ENCODE data around the gene MYH11.

DNA sequence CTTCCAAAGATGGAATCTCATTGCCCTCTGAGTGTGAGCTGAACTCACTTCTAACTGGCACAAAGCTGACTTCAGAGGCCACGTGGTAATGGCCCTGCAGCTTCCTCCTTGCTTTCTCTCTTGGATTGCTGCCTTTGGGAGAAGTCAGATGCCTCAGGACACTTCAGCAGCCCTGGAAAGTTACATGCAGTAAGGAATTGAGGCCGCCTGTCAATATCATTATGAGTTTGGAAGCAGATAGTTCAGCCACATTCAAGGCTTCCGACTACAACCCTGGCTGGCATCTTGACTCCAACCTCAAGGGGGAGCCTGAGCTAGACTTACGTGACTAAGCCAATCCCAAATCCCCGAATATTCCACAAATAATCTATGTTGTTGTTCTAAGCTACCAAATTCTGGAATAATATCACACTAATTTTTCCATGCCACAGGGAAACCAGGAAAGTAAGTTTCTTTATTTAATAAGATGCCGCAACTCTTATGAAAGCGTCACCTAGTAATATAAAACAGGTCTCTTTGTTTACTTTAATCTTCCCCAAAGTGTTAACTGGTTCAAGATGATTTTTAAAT, 18.0 kb upstream of the MYH11 start:
- TF ChIP-seq, protein P1, sequence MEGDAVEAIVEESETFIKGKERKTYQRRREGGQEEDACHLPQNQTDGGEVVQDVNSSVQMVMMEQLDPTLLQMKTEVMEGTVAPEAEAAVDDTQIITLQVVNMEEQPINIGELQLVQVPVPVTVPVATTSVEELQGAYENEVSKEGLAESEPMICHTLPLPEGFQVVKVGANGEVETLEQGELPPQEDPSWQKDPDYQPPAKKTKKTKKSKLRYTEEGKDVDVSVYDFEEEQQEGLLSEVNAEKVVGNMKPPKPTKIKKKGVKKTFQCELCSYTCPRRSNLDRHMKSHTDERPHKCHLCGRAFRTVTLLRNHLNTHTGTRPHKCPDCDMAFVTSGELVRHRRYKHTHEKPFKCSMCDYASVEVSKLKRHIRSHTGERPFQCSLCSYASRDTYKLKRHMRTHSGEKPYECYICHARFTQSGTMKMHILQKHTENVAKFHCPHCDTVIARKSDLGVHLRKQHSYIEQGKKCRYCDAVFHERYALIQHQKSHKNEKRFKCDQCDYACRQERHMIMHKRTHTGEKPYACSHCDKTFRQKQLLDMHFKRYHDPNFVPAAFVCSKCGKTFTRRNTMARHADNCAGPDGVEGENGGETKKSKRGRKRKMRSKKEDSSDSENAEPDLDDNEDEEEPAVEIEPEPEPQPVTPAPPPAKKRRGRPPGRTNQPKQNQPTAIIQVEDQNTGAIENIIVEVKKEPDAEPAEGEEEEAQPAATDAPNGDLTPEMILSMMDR (IDR thresholded peaks at IDR 0.05), result peak; percentile 74
- TF ChIP-seq EZH2phosphoT487 (IDR thresholded peaks at IDR 0.05) (no peak), EZH2 (IDR thresholded peaks at IDR 0.05) (no peak)

Data from neural progenitor cell (in vitro differentiated cells).